Activated CD8-positive, alpha-beta memory T cell treated with anti-CD3 and anti-CD28 coated beads, Interleukin-2, amount 50 U/mL, for 24 hours (primary cell): ENCODE measurements around the gene IPO11.
"Not testable (repeated sequence)": the region's sequence is repeated elsewhere in the genome, so short reads cannot be mapped to it uniquely, and the experiment has no call there.

Experiments
- DNase-seq: peaks from one replicate; pipeline ENCODE4 v3.0.0-alpha.2; 2020; ENCODE audit errors: extremely low read depth

IPO11 gene

GRCh38 chr5:62596691-62597090 is 184.1 kb downstream of the IPO11 start:
- DNase-seq = no peak

GRCh38 chr5:62597314-62597713 is 184.8 kb downstream of the IPO11 start:
- no peak for DNase-seq

- DNase-seq = no peak
Observed at GRCh38 chr5:62600560-62601252, 188.1 kb downstream of the IPO11 start.

GRCh38 chr5:62603934-62604333 is 191.4 kb downstream of the IPO11 start:
- DNase-seq = no peak

- no peak for DNase-seq
Observed at GRCh38 chr5:62605638-62606037, 193.1 kb downstream of the IPO11 start.

GRCh38 chr5:62606878-62607277 is 194.3 kb downstream of the IPO11 start:
- DNase-seq = no peak

GRCh38 chr5:62607615-62608014 is 195.1 kb downstream of the IPO11 start:
- DNase-seq = no peak

- no peak for DNase-seq
Observed at GRCh38 chr5:62608529-62609511, 196.3 kb downstream of the IPO11 start.

GRCh38 chr5:62614355-62614754 is 201.8 kb downstream of the IPO11 start:
- no peak for DNase-seq

GRCh38 chr5:62616615-62617277 is 204.2 kb downstream of the IPO11 start:
- DNase-seq = no peak

GRCh38 chr5:62617943-62618342 is 205.4 kb downstream of the IPO11 start:
- no peak for DNase-seq

- no peak for DNase-seq
Observed at GRCh38 chr5:62620761-62621160, 208.2 kb downstream of the IPO11 start.

GRCh38 chr5:62621280-62621679 is 208.7 kb downstream of the IPO11 start:
- no peak for DNase-seq

GRCh38 chr5:62623271-62623670 is 210.7 kb downstream of the IPO11 start:
- no peak for DNase-seq

- DNase-seq = not testable (repeated sequence)
Observed at GRCh38 chr5:62624436-62624835, 211.9 kb downstream of the IPO11 start.

- DNase-seq = no peak
Observed at GRCh38 chr5:62626534-62626933, 214.0 kb downstream of the IPO11 start.

GRCh38 chr5:62627121-62627520 is 214.6 kb downstream of the IPO11 start:
- no peak for DNase-seq

GRCh38 chr5:62627901-62628300 is 215.3 kb downstream of the IPO11 start:
- DNase-seq = no peak

GRCh38 chr5:62631909-62632580 is 219.5 kb downstream of the IPO11 start:
- DNase-seq = no peak

GRCh38 chr5:62633243-62633642 is 220.7 kb downstream of the IPO11 start:
- no peak for DNase-seq

- no peak for DNase-seq
Observed at GRCh38 chr5:62640446-62640845, 227.9 kb downstream of the IPO11 start.

- no peak for DNase-seq
Observed at GRCh38 chr5:62642468-62642867, 229.9 kb downstream of the IPO11 start.
